C4-2B (cell line): Measurements from ENCODE around the gene MEF2C.

Source experiments
- ZFX ChIP-seq: fragments of 450-650 bp; IDR thresholded peaks from 2 replicates; pipeline ENCODE4 v1.6.1; 2017
- TF ChIP-seq, protein P1 (sequence below): fragments of 450-650 bp; conservative IDR thresholded peaks from 2 replicates; pipeline ENCODE4 v1.5.1; 2017; ENCODE audit warnings: mild to moderate bottlenecking

DNA sequence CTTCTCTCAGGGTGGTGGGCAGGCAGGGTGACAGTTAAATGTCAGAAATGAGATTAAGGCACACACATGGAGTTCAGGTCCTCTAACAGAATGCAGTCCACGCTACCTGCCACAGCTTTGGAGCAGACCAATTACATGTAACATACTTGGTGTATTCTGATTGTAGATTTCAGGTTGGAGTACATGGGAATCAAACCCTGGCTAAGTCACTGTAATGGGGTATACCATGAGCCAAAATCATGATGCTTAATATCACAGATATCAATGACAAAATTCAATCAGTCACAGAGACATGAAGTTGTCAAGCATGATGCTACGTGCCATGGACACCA lies 48.9 kb downstream of the MEF2C start:
- TF ChIP-seq, protein P1, sequence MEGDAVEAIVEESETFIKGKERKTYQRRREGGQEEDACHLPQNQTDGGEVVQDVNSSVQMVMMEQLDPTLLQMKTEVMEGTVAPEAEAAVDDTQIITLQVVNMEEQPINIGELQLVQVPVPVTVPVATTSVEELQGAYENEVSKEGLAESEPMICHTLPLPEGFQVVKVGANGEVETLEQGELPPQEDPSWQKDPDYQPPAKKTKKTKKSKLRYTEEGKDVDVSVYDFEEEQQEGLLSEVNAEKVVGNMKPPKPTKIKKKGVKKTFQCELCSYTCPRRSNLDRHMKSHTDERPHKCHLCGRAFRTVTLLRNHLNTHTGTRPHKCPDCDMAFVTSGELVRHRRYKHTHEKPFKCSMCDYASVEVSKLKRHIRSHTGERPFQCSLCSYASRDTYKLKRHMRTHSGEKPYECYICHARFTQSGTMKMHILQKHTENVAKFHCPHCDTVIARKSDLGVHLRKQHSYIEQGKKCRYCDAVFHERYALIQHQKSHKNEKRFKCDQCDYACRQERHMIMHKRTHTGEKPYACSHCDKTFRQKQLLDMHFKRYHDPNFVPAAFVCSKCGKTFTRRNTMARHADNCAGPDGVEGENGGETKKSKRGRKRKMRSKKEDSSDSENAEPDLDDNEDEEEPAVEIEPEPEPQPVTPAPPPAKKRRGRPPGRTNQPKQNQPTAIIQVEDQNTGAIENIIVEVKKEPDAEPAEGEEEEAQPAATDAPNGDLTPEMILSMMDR = no peak
- no peak for TF ChIP-seq ZFX
